Peyer's patch (tissue), 4 donors: ENCODE measurements around the gene FBXO45. TPM values are rescaled to one million over a fixed set of nuclear protein-coding genes. Genes with fewer than 3 reads are reported as not detected.

Source experiments
- DNase-seq, 3 donors: peaks; one replicate each; pipeline ENCODE4 v3.0.0-alpha.2; 2017 to 2019
- H3K27ac ChIP-seq, 4 donors: fragments of 200-600 bp; sonication (generic); one replicate each; pipeline ENCODE4 v1.5.1; 2016 to 2019
- H3K27me3 ChIP-seq, 2 donors: fragments of 200-600 bp; sonication (generic); one replicate each; pipeline ENCODE4 v1.5.1; 2019
- H3K36me3 ChIP-seq, 3 donors: fragments of 200-600 bp; sonication (generic); one replicate each; pipeline ENCODE4 v1.5.1; 2016 to 2019
- H3K4me1 ChIP-seq, 4 donors: fragments of 200-600 bp; sonication (generic); one replicate each; pipeline ENCODE4 v1.5.1; 2016 to 2019
- H3K4me3 ChIP-seq, 4 donors: fragments of 200-600 bp; sonication (generic); 1 replicate in 3 of 4; 2 replicates in 1 of 4; pipeline ENCODE4 v1.5.1; 2016 to 2019; ENCODE audit warnings: mild to moderate bottlenecking in 1 of 4
- H3K9me3 ChIP-seq, 4 donors: fragments of 200-600 bp; sonication (generic); one replicate each; pipeline ENCODE4 v1.5.1; 2016 to 2019; ENCODE audit warnings: mild to moderate bottlenecking in 1 of 4
- CTCF ChIP-seq, 6 experiments: fragments of 450-650 bp in 4 of 6; fragments of 200-600 bp in 2 of 6; sonication (generic) in 1 of 6; IDR thresholded peaks; one replicate each; pipeline ENCODE4 v1.5.1; 2017 to 2019; ENCODE audit warnings: antibody characterized with exemption in 6 of 6, mild to moderate bottlenecking in 3 of 6, moderate library complexity in 1 of 6
- POLR2A ChIP-seq, 2 donors: fragments of 450-650 bp; IDR thresholded peaks; one replicate each; pipeline ENCODE4 v1.5.1; 2017; ENCODE audit warnings: antibody characterized with exemption in 2 of 2, mild to moderate bottlenecking in 2 of 2, moderate library complexity in 2 of 2
- total RNA-seq, 4 donors: library from RNA; depleted of rRNA; stranded (reverse); fragments of >200 nt; gene quantifications; one replicate each; pipeline ENCODE4 v1.1.0, GENCODE V29; 2016

The FBXO45 gene
- total RNA-seq, 4 donors from 2014 or later, result 5.0 to 6.5 (median 5.9) TPM

- TF ChIP-seq CTCF (IDR thresholded peaks at IDR 0.05), result no peak
- H3K4me3 ChIP-seq, result peak overlapping the region; percentile 52 to 91 (median 72)
- no peaks in the 10 kb centered on the region for H3K27me3 ChIP-seq
- DNase-seq, result no peak
- H3K9me3 ChIP-seq, result no peaks in the 10 kb centered on the region
- H3K36me3 ChIP-seq, result no peaks in the 10 kb centered on the region
- H3K4me1 ChIP-seq, result peaks cover 0 to 17% (median 2%) of the 10 kb centered on the region in 4 donors
- peak overlapping the region; percentile 84 to 93 (median 92) for H3K27ac ChIP-seq
These were observed 63.2 kb downstream of the FBXO45 start for GRCh38 chr3:196631682-196632045.

GRCh38 chr3:196632046-196632751 is 63.7 kb downstream of the FBXO45 start:
- H3K4me1 ChIP-seq, result peaks cover 0 to 17% (median 2%) of the 10 kb centered on the region in 4 donors
- peak; percentile 87 to 95 (median 89) for DNase-seq
- H3K36me3 ChIP-seq, result no peaks in the 10 kb centered on the region
- H3K27ac ChIP-seq, result peak overlapping the region; percentile 84 to 93 (median 92)
- no peaks in the 10 kb centered on the region for H3K9me3 ChIP-seq
- no peaks in the 10 kb centered on the region for H3K27me3 ChIP-seq
- peak; percentile 36 to 55 for TF ChIP-seq POLR2A (IDR thresholded peaks at IDR 0.05)
- peak in 1 of 6 experiments; percentile 36 for TF ChIP-seq CTCF (IDR thresholded peaks at IDR 0.05)
- H3K4me3 ChIP-seq, result peak overlapping the region; percentile 52 to 91 (median 72)

- no peaks in the 10 kb centered on the region for H3K36me3 ChIP-seq
- peak overlapping the region in 3 of 4 donors; percentile 15 to 93 (median 93) for H3K27ac ChIP-seq
- H3K4me1 ChIP-seq, result peaks cover 0 to 19% (median 2%) of the 10 kb centered on the region in 4 donors
- DNase-seq, result no peak
- no peaks in the 10 kb centered on the region for H3K27me3 ChIP-seq
- no peaks in the 10 kb centered on the region for H3K9me3 ChIP-seq
- no peak for TF ChIP-seq POLR2A (IDR thresholded peaks at IDR 0.05)
- no peak for TF ChIP-seq CTCF (IDR thresholded peaks at IDR 0.05)
- H3K4me3 ChIP-seq, result peak overlapping the region in 1 of 4 donors; percentile 4
These were observed 65.2 kb downstream of the FBXO45 start for GRCh38 chr3:196633555-196634151.

GRCh38 chr3:196634224-196634623 is 65.8 kb downstream of the FBXO45 start:
- peak overlapping the region in 1 of 4 donors; percentile 4 for H3K4me3 ChIP-seq
- no peak for TF ChIP-seq POLR2A (IDR thresholded peaks at IDR 0.05)
- no peak for TF ChIP-seq CTCF (IDR thresholded peaks at IDR 0.05)
- H3K9me3 ChIP-seq, result no peaks in the 10 kb centered on the region
- H3K36me3 ChIP-seq, result no peaks in the 10 kb centered on the region
- peak in 2 of 3 donors; percentile 52 to 61 for DNase-seq
- H3K4me1 ChIP-seq, result peaks cover 0 to 24% (median 3%) of the 10 kb centered on the region in 4 donors
- H3K27me3 ChIP-seq, result no peaks in the 10 kb centered on the region
- peak overlapping the region in 2 of 4 donors; percentile 15 to 93 for H3K27ac ChIP-seq

GRCh38 chr3:196634829-196635228 is 66.4 kb downstream of the FBXO45 start:
- no peak for DNase-seq
- no peaks in the 10 kb centered on the region for H3K36me3 ChIP-seq
- H3K4me3 ChIP-seq, result no peak overlapping the region
- no peak overlapping the region for H3K27ac ChIP-seq
- no peaks in the 10 kb centered on the region for H3K9me3 ChIP-seq
- peaks cover 0 to 30% (median 4%) of the 10 kb centered on the region in 4 donors for H3K4me1 ChIP-seq
- H3K27me3 ChIP-seq, result no peaks in the 10 kb centered on the region
- TF ChIP-seq POLR2A (IDR thresholded peaks at IDR 0.05) (no peak), CTCF (IDR thresholded peaks at IDR 0.05) (no peak)
